Natural killer cell (primary cell): Measurements from ENCODE around the gene CLRN3. TPM values are rescaled to one million over a fixed set of nuclear protein-coding genes. Genes with fewer than 3 reads are reported as not detected.

Experiments used
- ATAC-seq, 3 donors: fragments of 150-1000 bp in 2 of 3; fragments of 200-7000 bp in 1 of 3; cut with Tn5 transposase; 1 replicate in 1 of 3; 2 replicates in 2 of 3; pipeline ENCODE4 v1.10.0; 2021; ENCODE audit warnings: mild to moderate bottlenecking in 2 of 3, moderate library complexity in 2 of 3
- DNase-seq, 2 donors: peaks; one replicate each; pipeline versions ENCODE4 v3.0.0 to v3.0.0-alpha.2; 2013 to 2021; ENCODE audit warnings: mixed read lengths in 1 of 2
- H3K27ac ChIP-seq: one replicate; pipeline ENCODE4 v1.5.1; 2013; ENCODE audit warnings: mild to moderate bottlenecking, low read length
- H3K27me3 ChIP-seq: one replicate; pipeline ENCODE4 v1.6.1; 2013; ENCODE audit warnings: low read length; ENCODE audit not compliant: control insufficient read depth, insufficient read depth
- H3K36me3 ChIP-seq: one replicate; pipeline ENCODE4 v1.6.1; 2013; ENCODE audit warnings: low read length; ENCODE audit not compliant: control insufficient read depth, insufficient read depth
- H3K4me1 ChIP-seq: one replicate; pipeline ENCODE4 v1.6.1; 2013; ENCODE audit warnings: low read length; ENCODE audit not compliant: control insufficient read depth, insufficient read depth
- H3K4me3 ChIP-seq: one replicate; pipeline ENCODE4 v1.5.1; 2013; ENCODE audit warnings: low read length
- H3K9me3 ChIP-seq: one replicate; pipeline ENCODE4 v1.6.1; 2013; ENCODE audit warnings: low read length; ENCODE audit not compliant: control insufficient read depth, insufficient read depth
- H3K27ac Mint-ChIP-seq, 2 donors: one replicate each; pipeline ENCODE4 v1.8.0; 2022; ENCODE audit warnings: mild to moderate bottlenecking in 2 of 2, mixed read lengths in 2 of 2, moderate library complexity in 1 of 2
- H3K27me3 Mint-ChIP-seq, 2 donors: one replicate each; pipeline ENCODE4 v1.8.0; 2022; ENCODE audit warnings: low read depth in 2 of 2, mixed read lengths in 2 of 2
- H3K36me3 Mint-ChIP-seq: one replicate; pipeline ENCODE4 v1.8.0; 2022; ENCODE audit warnings: mixed read lengths
- H3K4me1 Mint-ChIP-seq, 2 donors: one replicate each; pipeline ENCODE4 v1.8.0; 2022; ENCODE audit warnings: mixed read lengths in 2 of 2
- H3K4me3 Mint-ChIP-seq: one replicate; pipeline ENCODE4 v1.8.0; 2022; ENCODE audit warnings: mild to moderate bottlenecking, moderate library complexity, mixed read lengths
- H3K9me3 Mint-ChIP-seq, 2 donors: one replicate each; pipeline ENCODE4 v1.8.0; 2022; ENCODE audit warnings: mixed read lengths in 2 of 2
- WGBS: methylation state at CpG from one replicate; pipeline ENCODE4 v1.1.7; 2013; ENCODE audit warnings: missing lambda C conversion rate; ENCODE audit not compliant: insufficient coverage; 5-methylcytosine and 5-hydroxymethylcytosine counted together
- intact Hi-C: fragments of 100-400 bp; cut with micrococcal nuclease; formaldehyde crosslinking; loops from one replicate; pipeline ENCODE4 v1.14.2; 2022
- total RNA-seq, 4 donors: library from RNA; stranded (reverse); fragments of 120-200 nt in 1 of 4; gene quantifications; one replicate each; pipeline versions ENCODE4 v1.2.3 to v1.2.4, GENCODE V29; 2013 to 2022
- TF ChIP-seq, protein P1 (sequence below): fragments of 200-600 bp; IDR thresholded peaks from one replicate; pipeline ENCODE4 v1.8.0; 2022; ENCODE audit warnings: antibody characterized with exemption

CLRN3 gene
- total RNA-seq, 3 donors from 2014 or later (not counting 1 experiment from before 2014, with no cell fraction given) = not detected

DNA sequence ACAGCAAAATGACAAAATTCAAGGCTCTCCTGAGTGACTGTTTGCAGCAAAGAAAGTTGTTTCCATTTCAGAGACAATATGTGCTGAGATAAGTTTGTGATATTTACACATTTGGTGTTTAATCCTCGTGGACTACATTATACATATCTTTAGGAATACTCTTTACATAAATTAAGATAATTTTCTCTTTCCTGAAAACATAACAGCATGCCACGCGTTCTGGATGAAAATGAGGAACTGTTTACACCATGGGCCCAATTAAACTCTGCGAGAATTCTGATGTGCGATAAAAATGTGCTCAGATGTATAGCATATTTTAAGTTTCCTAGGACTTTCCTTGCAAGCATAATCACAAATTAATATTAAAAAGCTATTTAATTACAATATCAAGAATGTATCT lies 40.5 kb upstream of the CLRN3 start:
- Histone ChIP-seq H3K4me1 (no peaks in the 10 kb centered on the region), H3K4me3 (no peak overlapping the region), H3K27me3 (no peaks in the 10 kb centered on the region), H3K36me3 (no peaks in the 10 kb centered on the region), H3K27ac (no peak overlapping the region), H3K9me3 (no peaks in the 10 kb centered on the region)
- no peaks in the 10 kb centered on the region for H3K9me3 Mint-ChIP-seq
- no peak for ATAC-seq
- TF ChIP-seq, protein P1, sequence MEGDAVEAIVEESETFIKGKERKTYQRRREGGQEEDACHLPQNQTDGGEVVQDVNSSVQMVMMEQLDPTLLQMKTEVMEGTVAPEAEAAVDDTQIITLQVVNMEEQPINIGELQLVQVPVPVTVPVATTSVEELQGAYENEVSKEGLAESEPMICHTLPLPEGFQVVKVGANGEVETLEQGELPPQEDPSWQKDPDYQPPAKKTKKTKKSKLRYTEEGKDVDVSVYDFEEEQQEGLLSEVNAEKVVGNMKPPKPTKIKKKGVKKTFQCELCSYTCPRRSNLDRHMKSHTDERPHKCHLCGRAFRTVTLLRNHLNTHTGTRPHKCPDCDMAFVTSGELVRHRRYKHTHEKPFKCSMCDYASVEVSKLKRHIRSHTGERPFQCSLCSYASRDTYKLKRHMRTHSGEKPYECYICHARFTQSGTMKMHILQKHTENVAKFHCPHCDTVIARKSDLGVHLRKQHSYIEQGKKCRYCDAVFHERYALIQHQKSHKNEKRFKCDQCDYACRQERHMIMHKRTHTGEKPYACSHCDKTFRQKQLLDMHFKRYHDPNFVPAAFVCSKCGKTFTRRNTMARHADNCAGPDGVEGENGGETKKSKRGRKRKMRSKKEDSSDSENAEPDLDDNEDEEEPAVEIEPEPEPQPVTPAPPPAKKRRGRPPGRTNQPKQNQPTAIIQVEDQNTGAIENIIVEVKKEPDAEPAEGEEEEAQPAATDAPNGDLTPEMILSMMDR = no peak
- peaks cover 6 to 9% of the 10 kb centered on the region in 2 donors for H3K27me3 Mint-ChIP-seq
- H3K4me1 Mint-ChIP-seq = no peaks in the 10 kb centered on the region
- H3K4me3 Mint-ChIP-seq = no peak overlapping the region
- no peak for DNase-seq
- H3K27ac Mint-ChIP-seq = no peak overlapping the region
- intact Hi-C loops = no loop called here
- WGBS = 81% methylated on average over 3 of the region's 5 CpGs
- no peaks in the 10 kb centered on the region for H3K36me3 Mint-ChIP-seq

DNA sequence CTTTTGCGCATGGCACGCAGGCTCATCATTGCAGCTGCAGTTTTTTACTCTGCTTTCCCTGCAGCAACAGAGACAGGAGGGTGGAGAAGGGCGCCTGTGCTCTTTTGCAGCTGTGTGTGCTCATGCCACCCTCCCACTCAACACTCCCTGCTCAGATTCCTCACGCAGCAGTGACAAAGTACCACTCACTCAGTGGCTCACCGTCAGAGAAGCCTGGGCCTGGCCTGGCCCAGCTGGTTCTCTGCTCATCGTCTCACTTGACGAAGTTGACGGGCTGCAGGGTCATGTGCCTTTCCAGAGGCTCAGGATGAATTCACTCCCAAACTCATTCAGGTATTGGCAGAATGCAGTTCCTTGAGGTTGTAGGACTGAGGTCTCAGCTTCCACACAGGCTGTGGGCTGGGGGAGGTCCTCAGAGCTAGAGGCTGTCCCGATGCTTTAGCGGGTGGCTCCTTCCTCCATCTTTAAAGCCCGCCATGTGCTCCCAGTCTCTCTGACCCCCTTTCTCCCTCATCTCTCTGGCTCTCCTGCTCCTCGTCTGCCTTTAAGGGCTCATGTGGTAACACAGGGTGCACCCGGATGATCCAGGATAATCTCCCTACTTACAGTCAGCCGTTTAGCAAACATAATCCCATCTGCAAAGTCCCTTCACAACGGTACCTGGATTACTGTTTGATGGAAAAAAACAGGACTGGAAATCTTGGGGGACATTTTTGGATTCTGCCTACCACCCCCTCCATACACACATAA lies 40.0 kb upstream of the CLRN3 start:
- H3K4me3 Mint-ChIP-seq = no peak overlapping the region

DNA sequence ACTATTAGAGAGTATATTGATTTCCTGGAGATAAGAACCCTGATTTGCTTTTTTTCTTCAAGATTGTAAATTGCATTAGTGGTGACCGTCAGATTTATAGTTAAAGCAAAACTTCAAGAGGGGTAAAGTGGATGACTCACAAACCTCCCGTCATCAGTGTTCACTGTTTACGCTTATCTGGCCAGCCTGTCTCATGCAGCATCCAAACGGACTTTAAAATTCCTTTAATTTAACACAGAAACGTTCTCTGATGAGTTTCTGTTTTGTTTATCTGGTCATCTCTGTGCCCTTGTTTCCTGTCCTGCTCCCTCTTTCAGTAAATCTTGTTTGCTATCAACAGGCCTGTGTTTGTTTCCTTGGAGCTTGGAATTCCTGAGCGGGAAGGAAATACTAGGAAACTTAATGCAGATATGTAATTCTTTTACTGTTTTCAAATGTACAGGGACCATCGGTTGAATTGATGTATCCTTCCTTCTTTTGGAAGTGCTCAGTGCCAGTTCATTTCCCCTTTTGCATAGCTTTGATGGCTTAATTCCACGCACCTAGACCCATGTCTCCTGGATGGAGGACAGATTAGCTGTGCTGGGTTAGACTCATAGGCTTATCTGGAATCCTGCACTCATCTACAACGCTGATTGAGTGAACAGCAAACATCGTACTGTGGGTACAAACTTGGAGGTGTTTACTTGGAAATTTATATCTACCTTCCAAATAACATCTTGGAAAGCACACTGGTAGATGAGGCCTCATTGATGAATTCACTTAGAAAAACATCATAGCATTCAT lies 35.5 kb upstream of the CLRN3 start:
- TF ChIP-seq, protein P1 = no peak
- no peak overlapping the region for H3K4me3 Mint-ChIP-seq
- H3K4me1 Mint-ChIP-seq = peaks cover 4 to 5% of the 10 kb centered on the region in 2 donors
- intact Hi-C loops = no loop called here
- DNase-seq = no peak
- no peaks in the 10 kb centered on the region for H3K9me3 ChIP-seq
- no peak overlapping the region for H3K27ac Mint-ChIP-seq
- ATAC-seq = no peak
- no peaks in the 10 kb centered on the region for H3K27me3 Mint-ChIP-seq
- no peaks in the 10 kb centered on the region for H3K36me3 ChIP-seq
- no peak overlapping the region for H3K4me3 ChIP-seq
- 85% methylated on average over 10 of the region's 10 CpGs for WGBS
- H3K4me1 ChIP-seq = peaks cover 9% of the 10 kb centered on the region
- no peaks in the 10 kb centered on the region for H3K36me3 Mint-ChIP-seq
- no peak overlapping the region for H3K27ac ChIP-seq
- H3K27me3 ChIP-seq = no peaks in the 10 kb centered on the region
- no peaks in the 10 kb centered on the region for H3K9me3 Mint-ChIP-seq

More for the DNA sequence above, 40.0 kb upstream of the CLRN3 start:
- Mint-ChIP-seq H3K27ac (no peak overlapping the region), H3K9me3 (no peaks in the 10 kb centered on the region), H3K4me1 (no peaks in the 10 kb centered on the region), H3K27me3 (peaks cover 0 to 9% of the 10 kb centered on the region in 2 donors), H3K36me3 (no peaks in the 10 kb centered on the region)
- TF ChIP-seq, protein P1 = no peak
- no peak overlapping the region for H3K27ac ChIP-seq
- 95% methylated on average over 15 of the region's 15 CpGs for WGBS
- H3K4me1 ChIP-seq = no peaks in the 10 kb centered on the region
- DNase-seq (no peak), ATAC-seq (no peak)
- H3K27me3 ChIP-seq = no peaks in the 10 kb centered on the region
- H3K4me3 ChIP-seq = no peak overlapping the region
- intact Hi-C loops = no loop called here
- no peaks in the 10 kb centered on the region for H3K9me3 ChIP-seq
- no peaks in the 10 kb centered on the region for H3K36me3 ChIP-seq
